ENCODE measurements around the gene CEMIP.

Gene CEMIP

DNA sequence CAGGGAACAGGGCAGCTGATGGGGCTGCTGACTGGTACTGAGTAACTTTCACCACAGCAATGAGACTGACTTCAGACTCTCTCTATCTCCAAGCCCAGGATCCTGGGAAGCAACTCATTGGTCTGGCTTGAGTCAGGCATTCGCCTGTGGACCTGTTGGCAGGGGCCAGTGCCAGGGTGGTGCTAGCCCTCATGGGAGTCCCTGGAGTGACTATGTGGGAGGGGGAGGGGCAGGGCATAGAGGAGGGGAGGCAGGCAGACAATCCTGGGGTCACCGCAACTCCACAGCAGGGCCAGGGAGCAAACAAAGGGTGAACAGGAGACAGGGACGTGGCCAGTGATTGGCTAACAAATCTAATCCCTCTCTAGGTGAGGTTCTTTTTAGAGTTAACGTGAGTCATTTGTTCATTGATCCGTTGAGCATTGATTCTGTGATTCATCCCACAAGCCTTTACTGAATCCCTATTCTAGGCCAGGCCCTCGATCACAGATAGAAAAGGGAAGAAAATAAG, 71.8 kb downstream of the CEMIP start:
- no peak for DNase-seq (ENCODE audit: low read depth in 2 of 2)

DNA sequence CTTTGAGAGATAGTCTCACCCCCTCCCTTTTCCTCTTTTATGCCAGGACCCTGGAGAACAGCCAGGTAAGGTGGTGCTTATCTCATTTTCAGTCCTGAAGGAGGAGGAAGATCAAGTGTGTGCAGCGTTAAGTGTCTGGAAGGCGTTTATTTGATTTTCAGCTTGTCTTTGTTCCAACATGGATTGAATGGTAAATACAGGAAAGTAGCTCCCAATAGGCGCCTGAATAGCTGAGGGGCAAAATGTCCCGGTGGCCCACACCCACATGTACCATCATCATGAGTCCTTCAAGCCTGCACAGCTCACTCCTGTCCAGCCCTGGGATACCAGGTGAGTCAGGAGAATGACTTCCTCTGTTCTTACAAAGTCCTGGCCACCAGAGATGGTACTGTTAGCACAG, 73.5 kb downstream of the CEMIP start:
- no peak for DNase-seq (ENCODE audit: low read depth in 2 of 2)

DNA sequence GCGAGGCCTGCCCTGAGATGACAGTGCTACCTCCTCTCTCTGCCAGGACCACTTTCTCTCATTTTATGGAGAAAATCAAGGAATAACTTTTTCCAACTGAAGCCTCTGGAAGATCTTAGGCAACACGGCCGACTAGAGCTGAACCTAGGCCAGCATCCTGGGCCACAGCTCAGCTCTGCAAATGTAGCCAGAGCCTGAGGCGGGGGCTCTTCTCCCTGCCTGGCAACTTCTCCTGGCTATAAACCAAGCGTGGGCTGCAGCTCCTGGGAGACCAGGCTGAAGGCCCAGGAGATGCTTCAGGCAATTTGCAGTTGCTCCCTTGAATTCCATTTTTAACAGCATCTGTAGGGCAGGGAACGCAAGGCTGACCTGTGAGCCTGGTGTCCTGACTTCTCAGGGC, 74.9 kb downstream of the CEMIP start:
- DNase-seq (ENCODE audit: low read depth in 2 of 2), result no peak

DNA sequence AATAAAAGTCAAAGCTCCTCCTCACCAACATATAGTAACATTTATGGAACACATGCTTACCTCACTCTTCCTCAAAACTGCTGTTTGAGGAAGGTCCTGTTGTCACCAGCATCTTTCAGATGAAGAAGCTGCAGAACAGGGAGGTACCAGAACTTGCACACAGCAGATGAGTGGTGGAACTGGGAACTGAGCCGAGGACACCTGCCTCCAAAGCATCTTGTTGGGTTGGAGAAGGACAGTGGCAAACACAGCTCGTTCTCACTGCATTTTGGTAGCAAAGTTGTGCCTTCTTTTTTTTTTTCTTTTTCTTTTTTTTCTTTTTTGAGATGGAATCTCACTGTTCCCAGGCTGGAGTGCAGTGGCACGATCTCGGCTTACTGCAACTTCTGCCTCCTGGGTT, 76.0 kb downstream of the CEMIP start:
- DNase-seq (ENCODE audit: low read depth in 2 of 2), result no peak

DNA sequence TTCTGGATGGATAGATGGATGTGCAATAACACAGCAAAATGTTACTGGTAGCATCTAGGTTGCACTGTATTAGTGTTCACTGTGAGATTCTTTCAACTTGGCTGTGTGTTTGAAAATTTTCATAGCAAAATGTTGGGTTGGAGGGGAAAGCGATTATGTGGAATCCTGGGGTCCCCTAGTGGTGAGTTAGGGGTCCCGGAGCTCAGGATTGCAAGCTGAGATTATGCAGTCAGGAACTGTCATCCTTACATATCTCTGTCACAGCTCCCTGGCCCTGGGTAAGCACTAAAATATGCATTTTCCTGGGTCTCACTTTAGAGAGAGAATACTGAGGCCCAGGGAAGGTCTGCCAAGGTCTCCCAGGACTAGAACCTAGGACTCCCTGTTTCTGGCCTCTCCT, 77.2 kb downstream of the CEMIP start:
- DNase-seq (ENCODE audit: low read depth in 2 of 2), result no peak

DNA sequence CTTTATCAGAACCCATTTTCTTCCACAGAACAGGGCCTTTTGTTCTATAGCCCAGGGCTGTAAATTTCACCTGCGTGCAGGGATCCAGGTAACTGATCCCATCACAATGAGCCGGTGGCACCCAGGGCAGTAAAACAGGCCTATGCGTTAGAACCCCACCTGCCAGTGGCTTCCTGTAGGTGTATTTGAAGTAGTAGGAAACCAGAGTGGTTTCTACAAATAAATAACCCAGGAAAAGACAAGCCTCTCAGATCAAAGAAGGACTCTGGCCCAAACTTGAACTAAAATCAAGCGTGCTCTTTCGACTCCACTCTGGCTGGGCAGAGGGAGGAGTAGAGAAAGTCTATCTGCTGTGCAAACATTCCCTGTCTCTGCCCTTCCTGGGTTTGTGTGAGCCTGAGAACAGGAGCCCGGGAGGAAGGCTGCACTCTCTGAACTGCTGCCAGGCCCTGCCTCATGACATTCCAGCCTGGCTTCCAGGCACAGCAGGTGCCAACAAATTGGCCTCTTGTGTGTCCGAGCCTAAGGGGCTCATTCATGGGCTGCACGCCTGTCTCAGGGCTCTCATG, 77.7 kb downstream of the CEMIP start:
- DNase-seq (ENCODE audit: low read depth in 2 of 2), result no peak

DNA sequence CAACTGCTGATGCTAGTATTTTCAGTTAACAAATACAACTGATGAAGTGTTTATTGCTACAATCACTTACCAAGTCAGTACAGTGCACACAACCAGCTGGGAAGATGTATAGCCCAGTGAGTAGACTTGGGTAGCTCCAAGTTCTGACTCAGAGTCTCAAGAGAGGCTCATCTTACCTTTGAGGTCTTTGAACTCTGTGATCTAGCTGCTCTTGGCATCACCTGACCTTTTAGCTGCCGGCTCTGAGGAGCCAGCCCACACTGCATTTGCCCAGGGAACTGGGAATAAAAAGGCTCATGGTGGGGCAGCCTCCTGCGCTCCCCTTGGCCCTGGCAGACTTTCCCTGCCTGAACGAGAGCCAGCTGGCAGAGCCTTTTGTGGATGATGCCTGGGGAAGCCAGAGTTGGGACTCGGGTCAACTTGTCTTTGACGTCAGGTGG, 82.6 kb downstream of the CEMIP start:
- DNase-seq (ENCODE audit: low read depth in 2 of 2), result no peak

DNA sequence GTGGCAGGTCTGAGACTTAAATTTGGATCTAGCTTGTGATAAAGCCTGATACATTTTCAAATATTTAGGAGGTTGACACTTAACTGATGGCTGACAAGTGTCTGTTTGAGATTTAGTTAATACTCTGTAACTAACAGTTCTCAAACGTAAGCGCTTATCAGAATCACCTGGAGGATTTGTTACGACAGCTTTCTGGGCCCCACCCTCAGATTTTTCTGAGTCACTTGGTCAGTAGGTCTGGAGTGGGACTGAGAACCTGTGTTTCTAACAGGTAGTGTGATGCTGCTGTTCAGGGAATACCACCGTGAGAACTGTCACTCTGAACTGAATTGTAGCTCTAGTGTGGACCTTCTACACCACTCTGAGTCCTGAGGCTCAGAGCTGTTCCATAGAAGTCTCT, 85.5 kb downstream of the CEMIP start:
- DNase-seq (ENCODE audit: low read depth in 2 of 2), result no peak

DNA sequence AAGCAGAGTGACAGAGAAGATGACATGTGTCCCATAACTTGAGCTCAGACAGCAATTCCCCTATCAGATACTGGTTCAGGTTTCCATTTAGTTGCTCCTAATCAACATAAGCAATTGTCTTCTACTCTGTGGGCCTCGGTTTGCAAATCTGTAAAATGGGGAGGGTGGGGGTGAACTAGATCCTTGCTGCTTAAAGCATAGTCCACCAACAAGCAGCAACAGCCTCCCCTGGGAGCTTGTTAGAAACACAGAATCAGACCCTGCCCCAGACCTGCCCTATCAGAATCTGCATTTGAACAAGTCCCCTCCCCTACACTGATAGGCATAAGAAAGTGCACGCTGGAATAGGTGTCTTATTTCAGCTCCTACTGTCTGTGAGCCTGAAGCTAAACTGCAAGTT, 87.8 kb downstream of the CEMIP start:
- no peak for DNase-seq (ENCODE audit: low read depth in 2 of 2)

DNA sequence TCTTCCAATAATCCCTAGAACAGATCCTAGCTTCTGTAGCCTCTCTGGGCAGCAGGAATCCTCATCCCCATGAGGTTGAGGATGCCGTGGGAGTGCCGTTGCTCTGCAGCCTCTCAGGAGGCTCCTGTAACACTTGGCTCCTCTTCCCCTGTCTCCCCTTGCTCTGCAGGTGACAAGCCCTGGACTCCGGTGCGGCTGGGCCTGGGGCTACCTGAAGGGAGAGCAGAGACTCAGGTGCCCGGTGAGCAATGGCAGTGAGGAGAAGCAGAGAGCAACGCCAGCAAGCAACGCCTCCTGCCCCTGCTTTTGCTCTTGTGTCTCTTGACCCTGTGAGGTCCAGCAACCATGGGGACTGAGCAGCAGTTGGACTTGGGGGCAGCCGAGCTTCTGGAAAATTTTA, 91.2 kb downstream of the CEMIP start:
- DNase-seq (ENCODE audit: low read depth in 2 of 2), result no peak

DNA sequence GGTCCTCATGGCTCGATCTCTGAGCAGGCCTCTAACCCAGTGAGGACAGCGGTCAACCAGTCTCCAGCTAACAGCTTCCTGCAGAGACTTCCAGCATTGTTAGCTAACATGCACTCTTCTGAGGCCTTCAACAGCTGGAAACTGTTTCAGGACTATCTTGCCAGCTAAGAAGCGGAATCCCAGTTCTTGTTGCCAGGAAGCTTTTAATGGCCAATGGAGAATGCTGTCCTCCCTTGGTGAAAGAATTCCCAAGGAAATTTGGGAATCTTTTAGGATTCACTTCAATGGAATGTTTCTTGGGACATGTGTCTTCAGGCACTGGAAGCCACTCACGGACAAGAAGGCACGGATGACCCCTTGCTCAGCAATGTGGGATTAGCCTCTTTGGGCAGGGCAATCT, 91.7 kb downstream of the CEMIP start:
- DNase-seq (ENCODE audit: low read depth in 2 of 2), result no peak

DNA sequence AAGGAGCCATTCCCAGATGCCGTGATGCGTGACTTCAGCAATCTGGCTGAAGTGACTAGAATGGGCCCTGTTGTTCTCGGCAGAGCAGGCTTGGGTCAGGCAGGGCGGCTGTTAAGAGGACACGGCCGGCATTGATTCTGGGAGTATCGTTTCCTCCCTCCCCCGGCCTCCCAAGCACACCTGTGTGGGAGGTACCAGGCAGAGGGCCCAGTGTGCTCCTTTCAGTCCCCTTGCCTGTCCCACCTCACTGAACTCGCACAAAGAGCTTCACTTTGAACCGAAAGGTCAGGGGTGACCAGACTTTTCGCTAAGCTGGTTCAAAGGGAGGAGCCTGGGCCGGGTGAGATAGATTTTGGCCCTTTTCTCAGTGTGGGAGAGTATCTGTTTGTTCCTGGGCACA, 92.7 kb downstream of the CEMIP start:
- no peak for DNase-seq (ENCODE audit: low read depth in 2 of 2)

DNA sequence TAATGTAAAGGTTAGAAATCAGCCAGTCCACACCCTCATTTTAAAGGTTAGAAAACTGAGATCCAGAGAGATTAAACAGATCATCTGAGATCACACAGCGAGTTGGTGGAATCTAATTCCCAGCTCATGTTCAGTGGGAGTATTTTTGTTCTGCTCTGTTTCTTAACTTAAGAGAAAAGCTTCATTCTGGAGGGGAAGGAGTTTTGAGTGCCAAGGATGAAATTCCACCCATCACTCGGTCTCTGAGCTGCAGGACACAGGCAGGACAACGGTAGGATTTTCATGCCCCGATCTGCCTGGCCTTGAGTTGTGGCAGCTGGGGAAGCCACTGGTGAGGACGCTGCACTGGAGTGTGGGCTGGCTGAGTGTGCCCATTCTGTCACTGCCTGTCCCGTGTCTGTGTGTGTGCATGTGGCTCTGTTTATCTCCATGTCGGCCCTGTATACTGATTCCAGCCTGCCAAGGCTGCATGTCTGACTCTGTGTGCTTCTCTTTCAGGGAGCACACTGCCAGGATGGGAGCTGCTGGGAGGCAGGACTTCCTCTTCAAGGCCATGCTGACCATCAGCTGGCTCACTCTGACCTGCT, 94.3 kb downstream of the CEMIP start:
- DNase-seq (ENCODE audit: low read depth in 2 of 2), result no peak

DNA sequence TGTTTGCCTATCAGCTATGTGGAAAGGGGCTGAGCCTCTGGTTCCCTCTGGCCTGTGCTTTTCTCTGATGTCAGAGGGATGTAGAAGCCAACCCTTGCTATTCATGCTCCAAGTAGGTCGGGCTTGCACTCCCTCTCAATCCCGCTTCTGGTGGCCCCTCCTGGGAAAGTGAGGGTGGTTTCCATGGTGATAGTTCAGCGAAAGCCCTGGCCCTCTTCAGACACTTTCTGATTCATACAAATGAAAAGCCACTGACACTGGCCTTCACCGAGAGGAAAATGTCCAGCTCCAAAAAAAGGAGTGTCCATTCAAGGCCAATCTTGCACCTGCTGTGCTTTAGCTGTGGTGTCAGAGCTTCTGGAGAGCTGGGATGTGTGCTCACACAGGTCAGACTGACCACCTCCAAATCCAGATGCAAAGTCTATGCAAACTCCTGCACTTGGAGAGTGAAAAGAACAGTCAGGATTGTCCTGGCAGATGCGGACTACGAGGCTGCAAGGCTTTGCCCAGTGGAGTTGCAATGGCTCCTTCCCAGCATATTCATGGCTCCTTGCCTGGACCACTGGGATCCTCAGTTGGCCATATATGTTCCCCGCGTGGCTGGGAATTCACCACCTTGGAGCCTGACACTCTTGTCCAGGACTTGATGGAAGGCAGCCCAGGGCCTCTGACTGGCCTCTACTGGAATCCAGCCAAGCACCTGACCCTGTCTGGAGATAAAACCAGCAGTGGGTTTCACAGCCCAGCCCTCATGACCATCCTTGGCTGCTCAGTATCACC, 96.6 kb downstream of the CEMIP start:
- no peak for DNase-seq (ENCODE audit: low read depth in 2 of 2)

DNA sequence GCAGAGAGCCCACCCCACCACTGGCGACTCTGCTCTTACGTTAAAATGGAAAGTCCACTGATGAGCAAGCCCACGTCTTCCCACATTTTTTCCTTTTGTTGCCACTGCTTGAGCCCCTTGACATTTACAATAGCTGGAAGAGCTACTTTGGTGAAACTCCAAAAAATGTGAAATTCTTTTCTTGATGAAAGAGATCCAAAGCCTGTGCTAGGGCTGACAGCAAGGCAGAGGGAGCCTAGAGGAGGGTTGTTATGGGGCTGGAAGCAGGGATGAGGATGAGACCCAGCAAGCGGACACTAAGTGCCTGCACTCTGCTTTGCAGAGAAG, 97.1 kb downstream of the CEMIP start:
- no peak for DNase-seq (ENCODE audit: low read depth in 2 of 2)

DNA sequence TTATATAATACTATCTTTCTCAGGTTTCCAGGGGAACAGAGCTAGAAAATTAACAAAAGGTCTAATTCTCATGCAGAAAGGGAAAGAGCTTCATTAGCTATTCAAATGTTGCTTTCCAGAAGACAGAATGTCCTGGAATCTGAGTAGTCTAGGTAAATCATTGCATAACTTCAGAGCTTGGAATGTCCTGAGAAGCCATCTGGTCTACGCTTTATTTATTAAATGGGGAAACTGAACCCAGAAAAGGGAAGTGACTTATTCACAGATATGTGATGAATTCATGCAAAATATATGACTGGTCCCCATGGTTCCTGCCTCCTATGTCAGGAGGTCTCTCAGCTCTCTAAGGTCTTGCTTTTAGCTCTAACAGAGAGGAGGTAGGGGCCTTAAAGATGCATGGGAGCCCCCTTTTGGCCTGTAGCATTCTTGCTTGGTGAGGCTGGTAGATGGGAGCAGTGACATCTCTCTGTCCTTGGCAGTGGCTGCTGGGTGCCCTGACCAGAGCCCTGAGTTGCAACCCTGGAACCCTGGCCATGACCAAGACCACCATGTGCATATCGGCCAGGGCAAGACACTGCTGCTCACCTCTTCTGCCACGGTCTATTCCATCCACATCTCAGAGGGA, 99.2 kb downstream of the CEMIP start:
- no peak for DNase-seq (ENCODE audit: low read depth in 2 of 2)

DNA sequence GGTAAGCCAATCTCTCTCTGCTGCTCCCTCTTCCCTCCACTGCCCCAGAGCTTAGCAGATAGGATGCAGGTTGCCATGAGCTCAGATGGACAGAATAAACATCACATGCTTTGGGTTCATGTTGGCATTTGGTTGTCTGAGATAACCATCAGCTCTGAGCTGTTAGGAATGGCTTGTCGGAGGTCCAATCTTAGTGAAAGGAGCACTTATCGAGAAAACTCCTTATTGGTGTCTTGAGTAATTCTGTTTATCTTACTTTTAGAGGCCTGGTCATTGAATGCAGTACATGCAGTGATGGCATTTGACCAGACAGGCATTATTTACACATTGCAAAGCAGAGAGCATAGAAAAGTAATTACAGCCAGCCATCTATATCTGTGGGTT, 99.7 kb downstream of the CEMIP start:
- DNase-seq (ENCODE audit: low read depth in 2 of 2), result no peak

DNA sequence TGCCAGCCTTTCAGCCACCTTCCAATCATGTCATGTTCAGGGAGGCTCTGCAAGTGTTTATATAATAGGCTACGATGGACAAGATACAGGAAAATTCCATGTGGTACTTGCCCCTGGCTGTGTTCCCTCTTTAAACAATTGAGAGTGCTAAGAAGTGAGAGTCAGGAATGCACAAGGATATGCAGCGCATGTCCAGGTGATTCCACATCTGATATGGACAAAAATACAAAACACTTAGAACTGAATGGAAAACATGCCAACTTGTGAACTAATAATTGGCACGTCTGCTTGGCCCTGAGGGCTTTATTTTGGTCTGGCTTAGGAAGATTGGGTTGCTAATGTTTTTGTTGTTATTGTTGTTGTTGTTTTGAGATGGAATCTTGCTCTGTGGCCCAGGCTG, 100.9 kb downstream of the CEMIP start:
- DNase-seq (ENCODE audit: low read depth in 2 of 2), result no peak

DNA sequence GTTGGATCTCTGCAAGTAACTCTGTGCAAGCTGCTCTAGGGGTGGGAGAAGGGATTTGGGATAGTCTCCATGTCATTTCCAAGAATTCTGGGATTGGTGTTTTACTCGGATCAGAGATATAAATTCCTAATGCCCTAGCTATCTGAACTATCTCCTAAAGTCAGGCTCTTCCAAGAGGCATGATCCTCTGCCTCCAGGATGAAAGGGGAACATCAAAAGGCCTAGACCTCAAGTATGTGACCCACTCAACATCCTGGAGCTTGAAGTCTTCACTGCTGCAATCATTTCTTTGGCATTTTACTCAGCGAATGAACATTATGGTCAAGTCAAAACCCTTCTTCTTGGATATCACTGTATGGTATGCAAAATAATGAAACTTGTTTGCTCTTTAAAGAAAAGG, 104.5 kb downstream of the CEMIP start:
- DNase-seq (ENCODE audit: low read depth in 2 of 2), result no peak

DNA sequence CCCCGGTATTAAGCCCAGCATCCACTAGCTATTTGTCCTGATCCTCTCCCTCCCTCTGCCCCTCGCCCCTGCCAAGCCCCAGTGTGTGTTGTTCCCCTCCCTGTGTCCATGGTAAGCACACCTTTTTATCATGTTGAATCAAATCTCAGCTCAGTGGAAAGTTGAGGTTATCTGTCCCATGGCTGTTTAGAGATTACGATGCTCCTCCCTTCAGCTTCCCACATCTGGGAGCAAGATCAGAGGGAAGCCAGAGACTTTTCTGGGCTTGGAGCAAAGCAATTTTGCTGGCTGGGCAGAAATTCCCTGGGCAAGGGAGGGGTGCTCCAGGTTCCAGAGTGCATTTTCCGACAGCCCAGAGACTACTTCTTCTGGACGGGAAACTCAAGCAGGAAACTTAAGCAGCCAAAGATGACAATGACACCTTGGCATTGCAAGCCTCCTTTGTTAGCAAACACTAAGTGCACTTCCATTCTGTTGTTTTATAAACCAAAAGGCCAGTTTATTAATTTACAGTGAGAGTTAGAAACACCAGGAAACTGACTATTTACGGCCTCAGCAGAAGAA, 105.9 kb downstream of the CEMIP start:
- no peak for DNase-seq (ENCODE audit: low read depth in 2 of 2)

DNA sequence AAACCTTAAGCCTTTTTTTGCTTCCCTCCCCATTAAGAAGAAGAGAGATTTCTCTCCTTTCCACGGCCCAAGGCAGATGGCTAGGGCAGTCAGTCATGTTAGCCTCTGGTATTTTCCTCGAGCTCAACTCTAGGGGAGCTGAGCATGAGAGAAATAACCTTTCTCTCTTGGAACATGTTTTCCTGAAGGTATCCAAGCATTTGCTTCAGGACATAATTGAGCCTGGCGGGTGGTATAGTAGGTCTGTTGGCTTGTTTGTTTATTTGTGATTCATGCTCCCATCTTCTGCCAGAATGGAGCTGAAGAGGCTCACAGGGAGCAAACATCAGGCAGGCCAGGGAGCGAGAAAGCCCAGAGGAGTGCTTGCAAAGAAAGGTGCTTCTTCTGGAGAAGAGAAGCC, 108.0 kb downstream of the CEMIP start:
- DNase-seq (ENCODE audit: low read depth in 2 of 2), result no peak

DNA sequence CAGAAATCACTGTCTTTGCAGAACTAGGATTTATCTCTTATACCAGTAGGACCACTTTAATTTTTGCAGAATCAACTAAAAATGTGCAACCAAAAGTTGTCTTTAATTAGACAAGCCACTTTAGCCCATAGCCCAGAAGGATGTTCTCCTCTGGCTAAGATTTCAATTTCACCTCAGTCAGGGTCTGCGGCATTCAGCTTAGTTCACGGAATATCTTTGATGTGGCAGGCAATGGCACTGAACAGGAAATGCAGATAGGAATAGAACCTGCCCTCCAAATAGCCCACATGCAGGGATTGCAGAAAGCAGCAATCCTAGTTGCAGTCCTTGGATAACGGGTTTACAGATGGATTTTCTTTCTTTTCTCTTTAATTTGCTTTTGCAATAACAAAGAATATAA, 109.7 kb downstream of the CEMIP start:
- no peak for DNase-seq (ENCODE audit: low read depth in 2 of 2)
